Natural killer cell (primary cell): ENCODE results near the gene TCF4. TPM values are rescaled to one million over a fixed set of nuclear protein-coding genes. Genes with fewer than 3 reads are reported as not detected.

Experiments
- ATAC-seq, 3 donors: fragments of 150-1000 bp in 2 of 3; fragments of 200-7000 bp in 1 of 3; cut with Tn5 transposase; 1 replicate in 1 of 3; 2 replicates in 2 of 3; pipeline ENCODE4 v1.10.0; 2021; ENCODE audit warnings: mild to moderate bottlenecking in 2 of 3, moderate library complexity in 2 of 3
- DNase-seq, 2 donors: peaks; one replicate each; pipeline versions ENCODE4 v3.0.0 to v3.0.0-alpha.2; 2013 to 2021; ENCODE audit warnings: mixed read lengths in 1 of 2
- H3K27ac ChIP-seq: one replicate; pipeline ENCODE4 v1.5.1; 2013; ENCODE audit warnings: mild to moderate bottlenecking, low read length
- H3K27me3 ChIP-seq: one replicate; pipeline ENCODE4 v1.6.1; 2013; ENCODE audit warnings: low read length; ENCODE audit not compliant: control insufficient read depth, insufficient read depth
- H3K36me3 ChIP-seq: one replicate; pipeline ENCODE4 v1.6.1; 2013; ENCODE audit warnings: low read length; ENCODE audit not compliant: control insufficient read depth, insufficient read depth
- H3K4me1 ChIP-seq: one replicate; pipeline ENCODE4 v1.6.1; 2013; ENCODE audit warnings: low read length; ENCODE audit not compliant: control insufficient read depth, insufficient read depth
- H3K4me3 ChIP-seq: one replicate; pipeline ENCODE4 v1.5.1; 2013; ENCODE audit warnings: low read length
- H3K9me3 ChIP-seq: one replicate; pipeline ENCODE4 v1.6.1; 2013; ENCODE audit warnings: low read length; ENCODE audit not compliant: control insufficient read depth, insufficient read depth
- H3K27ac Mint-ChIP-seq, 2 donors: one replicate each; pipeline ENCODE4 v1.8.0; 2022; ENCODE audit warnings: mild to moderate bottlenecking in 2 of 2, mixed read lengths in 2 of 2, moderate library complexity in 1 of 2
- H3K27me3 Mint-ChIP-seq, 2 donors: one replicate each; pipeline ENCODE4 v1.8.0; 2022; ENCODE audit warnings: low read depth in 2 of 2, mixed read lengths in 2 of 2
- H3K36me3 Mint-ChIP-seq: one replicate; pipeline ENCODE4 v1.8.0; 2022; ENCODE audit warnings: mixed read lengths
- H3K4me1 Mint-ChIP-seq, 2 donors: one replicate each; pipeline ENCODE4 v1.8.0; 2022; ENCODE audit warnings: mixed read lengths in 2 of 2
- H3K4me3 Mint-ChIP-seq: one replicate; pipeline ENCODE4 v1.8.0; 2022; ENCODE audit warnings: mild to moderate bottlenecking, moderate library complexity, mixed read lengths
- H3K9me3 Mint-ChIP-seq, 2 donors: one replicate each; pipeline ENCODE4 v1.8.0; 2022; ENCODE audit warnings: mixed read lengths in 2 of 2
- WGBS: methylation state at CpG from one replicate; pipeline ENCODE4 v1.1.7; 2013; ENCODE audit warnings: missing lambda C conversion rate; ENCODE audit not compliant: insufficient coverage; 5-methylcytosine and 5-hydroxymethylcytosine counted together
- intact Hi-C: fragments of 100-400 bp; cut with micrococcal nuclease; formaldehyde crosslinking; loops from one replicate; pipeline ENCODE4 v1.14.2; 2022
- total RNA-seq, 4 donors: library from RNA; stranded (reverse); fragments of 120-200 nt in 1 of 4; gene quantifications; one replicate each; pipeline versions ENCODE4 v1.2.3 to v1.2.4, GENCODE V29; 2013 to 2022
- TF ChIP-seq, protein P1 (sequence below): fragments of 200-600 bp; IDR thresholded peaks from one replicate; pipeline ENCODE4 v1.8.0; 2022; ENCODE audit warnings: antibody characterized with exemption

The TCF4 gene
- total RNA-seq, 3 donors from 2014 or later (not counting 1 experiment from before 2014, with no cell fraction given) = 8.3 to 16.5 (median 9.0) TPM

- H3K27ac Mint-ChIP-seq = no peak overlapping the region
- no peak overlapping the region for H3K4me3 Mint-ChIP-seq
- TF ChIP-seq, protein P1, sequence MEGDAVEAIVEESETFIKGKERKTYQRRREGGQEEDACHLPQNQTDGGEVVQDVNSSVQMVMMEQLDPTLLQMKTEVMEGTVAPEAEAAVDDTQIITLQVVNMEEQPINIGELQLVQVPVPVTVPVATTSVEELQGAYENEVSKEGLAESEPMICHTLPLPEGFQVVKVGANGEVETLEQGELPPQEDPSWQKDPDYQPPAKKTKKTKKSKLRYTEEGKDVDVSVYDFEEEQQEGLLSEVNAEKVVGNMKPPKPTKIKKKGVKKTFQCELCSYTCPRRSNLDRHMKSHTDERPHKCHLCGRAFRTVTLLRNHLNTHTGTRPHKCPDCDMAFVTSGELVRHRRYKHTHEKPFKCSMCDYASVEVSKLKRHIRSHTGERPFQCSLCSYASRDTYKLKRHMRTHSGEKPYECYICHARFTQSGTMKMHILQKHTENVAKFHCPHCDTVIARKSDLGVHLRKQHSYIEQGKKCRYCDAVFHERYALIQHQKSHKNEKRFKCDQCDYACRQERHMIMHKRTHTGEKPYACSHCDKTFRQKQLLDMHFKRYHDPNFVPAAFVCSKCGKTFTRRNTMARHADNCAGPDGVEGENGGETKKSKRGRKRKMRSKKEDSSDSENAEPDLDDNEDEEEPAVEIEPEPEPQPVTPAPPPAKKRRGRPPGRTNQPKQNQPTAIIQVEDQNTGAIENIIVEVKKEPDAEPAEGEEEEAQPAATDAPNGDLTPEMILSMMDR = no peak
- Histone ChIP-seq H3K4me3 (no peak overlapping the region), H3K27me3 (no peaks in the 10 kb centered on the region), H3K4me1 (peaks cover 7% of the 10 kb centered on the region), H3K27ac (peak overlapping the region; percentile 8), H3K9me3 (no peaks in the 10 kb centered on the region), H3K36me3 (peaks cover 4% of the 10 kb centered on the region)
- no peak for ATAC-seq
- no peaks in the 10 kb centered on the region for H3K27me3 Mint-ChIP-seq
- 72% methylated on average over 5 of the region's 5 CpGs for WGBS
- no peaks in the 10 kb centered on the region for H3K9me3 Mint-ChIP-seq
- H3K36me3 Mint-ChIP-seq = no peaks in the 10 kb centered on the region
- peaks cover 12 to 17% of the 10 kb centered on the region in 2 donors for H3K4me1 Mint-ChIP-seq
- no peak for DNase-seq
- intact Hi-C loops = no loop called here
Observed at GRCh38 chr18:55268628-55269275, 319.2 kb downstream of the TCF4 start.

DNA sequence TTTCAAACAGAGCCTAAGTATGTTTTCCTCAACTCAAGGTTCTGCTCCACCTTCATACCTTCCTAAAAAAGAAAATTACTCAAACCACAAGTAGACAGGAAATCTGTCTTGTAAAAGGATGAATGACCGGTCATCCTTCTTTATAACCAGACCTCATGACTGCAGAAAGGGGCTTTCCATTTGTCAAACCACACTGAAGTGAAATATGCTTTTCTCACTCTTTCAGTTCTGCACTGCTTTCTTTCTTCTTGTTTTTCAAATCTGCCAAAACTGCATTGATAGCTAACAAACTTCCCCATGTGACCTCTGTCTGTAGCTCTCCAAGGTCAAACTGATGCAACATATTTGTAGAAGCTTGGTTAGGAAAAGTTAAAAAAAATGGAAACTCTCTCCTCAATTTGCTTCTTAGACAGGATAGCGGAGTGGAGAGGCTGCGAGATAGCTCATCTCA is 319.8 kb downstream of the TCF4 start:
- H3K4me1 ChIP-seq = peaks cover 7% of the 10 kb centered on the region
- no peak overlapping the region for H3K4me3 ChIP-seq
- H3K27me3 ChIP-seq = no peaks in the 10 kb centered on the region
- Mint-ChIP-seq H3K9me3 (no peaks in the 10 kb centered on the region), H3K27me3 (no peaks in the 10 kb centered on the region), H3K36me3 (no peaks in the 10 kb centered on the region), H3K27ac (no peak overlapping the region), H3K4me1 (peaks cover 12 to 17% of the 10 kb centered on the region in 2 donors), H3K4me3 (no peak overlapping the region)
- peak in 2 of 3 donors; percentile 24 to 29 for ATAC-seq
- H3K27ac ChIP-seq = peak overlapping the region; percentile 67
- 52% methylated on average over 2 of the region's 3 CpGs for WGBS
- H3K36me3 ChIP-seq = peaks cover 2% of the 10 kb centered on the region
- intact Hi-C loops = no loop called here
- DNase-seq = no peak
- no peaks in the 10 kb centered on the region for H3K9me3 ChIP-seq
- TF ChIP-seq, protein P1 = no peak

- WGBS = 84% methylated on average over 5 of the region's 6 CpGs
- Histone ChIP-seq H3K4me1 (peaks cover 7% of the 10 kb centered on the region), H3K9me3 (no peaks in the 10 kb centered on the region), H3K27me3 (no peaks in the 10 kb centered on the region), H3K4me3 (no peak overlapping the region), H3K27ac (no peak overlapping the region), H3K36me3 (no peaks in the 10 kb centered on the region)
- Mint-ChIP-seq H3K36me3 (no peaks in the 10 kb centered on the region), H3K4me1 (peaks cover 12 to 17% of the 10 kb centered on the region in 2 donors), H3K4me3 (no peak overlapping the region), H3K27ac (no peak overlapping the region), H3K27me3 (no peaks in the 10 kb centered on the region), H3K9me3 (no peaks in the 10 kb centered on the region)
- no peak for DNase-seq
- TF ChIP-seq, protein P1 = no peak
- intact Hi-C loops = no loop called here
- no peak for ATAC-seq
Observed at GRCh38 chr18:55266981-55267380, 321.0 kb downstream of the TCF4 start.

DNA sequence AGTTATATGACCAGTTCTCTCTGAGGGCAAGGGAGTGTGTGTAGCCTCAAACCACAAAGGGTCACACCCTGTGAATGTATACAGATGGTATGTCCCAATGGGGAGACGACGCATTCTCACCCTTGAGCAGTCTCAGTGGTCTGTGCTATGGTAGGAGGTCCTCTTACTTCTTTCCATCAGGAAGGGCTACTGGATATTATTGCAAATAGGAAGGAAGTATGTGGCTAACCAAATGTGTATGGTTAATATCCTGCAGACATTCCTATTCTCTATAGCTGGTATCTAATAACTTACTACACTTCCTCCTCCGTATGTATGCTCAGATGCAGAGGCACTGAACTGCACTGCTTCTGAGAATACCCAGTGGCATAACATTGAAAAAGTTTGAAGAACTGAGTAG is 322.0 kb downstream of the TCF4 start:
- Histone ChIP-seq H3K4me1 (peaks cover 7% of the 10 kb centered on the region), H3K4me3 (no peak overlapping the region), H3K27ac (no peak overlapping the region), H3K9me3 (no peaks in the 10 kb centered on the region), H3K36me3 (no peaks in the 10 kb centered on the region), H3K27me3 (no peaks in the 10 kb centered on the region)
- H3K4me3 Mint-ChIP-seq = no peak overlapping the region
- intact Hi-C loops = no loop called here
- H3K27ac Mint-ChIP-seq = no peak overlapping the region
- ATAC-seq (peak in 1 of 3 donors; percentile 52), DNase-seq (no peak)
- no peaks in the 10 kb centered on the region for H3K9me3 Mint-ChIP-seq
- no peaks in the 10 kb centered on the region for H3K27me3 Mint-ChIP-seq
- WGBS = 8% methylated on average over 2 of the region's 3 CpGs
- H3K4me1 Mint-ChIP-seq = peaks cover 12 to 17% of the 10 kb centered on the region in 2 donors
- H3K36me3 Mint-ChIP-seq = no peaks in the 10 kb centered on the region
- TF ChIP-seq, protein P1 = no peak
